CD4-positive, alpha-beta memory T cell (primary cell): ENCODE measurements around the gene TUBA3D. TPM values are rescaled to one million over a fixed set of nuclear protein-coding genes. Genes with fewer than 3 reads are reported as not detected.
"Not testable (repeated sequence)": the region's sequence is repeated elsewhere in the genome, so short reads cannot be mapped to it uniquely, and the experiment has no call there.

Experiments
- CTCF ChIA-PET: fragments of 350-600 bp; sonication (Branson Sonifier 250); formaldehyde crosslinking; loops from one replicate; lab custom pipeline; 2021; ENCODE audit warnings: inconsistent platforms; ENCODE audit not compliant: partially characterized antibody; lab: Charles Lee
- POLR2A ChIA-PET: fragments of 350-600 bp; sonication (Branson Sonifier 250); formaldehyde crosslinking; loops from one replicate; lab custom pipeline; 2021; ENCODE audit not compliant: partially characterized antibody; lab: Charles Lee
- DNase-seq, 5 donors: peaks; one replicate each; pipeline versions ENCODE4 v3.0.0 to v3.0.0-alpha.2; 2020 to 2022; ENCODE audit warnings: mixed read lengths in 1 of 5
- H3K27ac ChIP-seq: one replicate; pipeline ENCODE4 v1.7.0; 2013; ENCODE audit warnings: low read depth, low read length
- H3K27me3 ChIP-seq: 2 replicates; pipeline ENCODE4 v1.7.0; 2013; ENCODE audit warnings: mild to moderate bottlenecking, low read length, moderate library complexity; ENCODE audit not compliant: insufficient read depth
- H3K36me3 ChIP-seq: 2 replicates; pipeline ENCODE4 v1.7.0; 2013; ENCODE audit warnings: mild to moderate bottlenecking, low read length, moderate library complexity; ENCODE audit not compliant: insufficient read depth
- H3K4me1 ChIP-seq: 2 replicates; pipeline ENCODE4 v1.7.0; 2013; ENCODE audit warnings: mild to moderate bottlenecking, low read length, moderate library complexity; ENCODE audit not compliant: insufficient read depth
- H3K4me3 ChIP-seq, 2 donors: one replicate each; pipeline ENCODE4 v1.7.0; 2013; ENCODE audit warnings: low read length in 2 of 2, mild to moderate bottlenecking in 1 of 2
- H3K9me3 ChIP-seq, 2 donors: one replicate each; pipeline ENCODE4 v1.7.0; 2013; ENCODE audit warnings: low read length in 2 of 2, control low read depth in 1 of 2; ENCODE audit not compliant: control insufficient read depth in 1 of 2
- H3K27ac Mint-ChIP-seq, 7 donors: one replicate each; pipeline ENCODE4 v1.8.0; 2020 to 2021; ENCODE audit warnings: mixed read lengths in 7 of 7, mild to moderate bottlenecking in 6 of 7, inconsistent platforms in 3 of 7, moderate library complexity in 3 of 7
- H3K27me3 Mint-ChIP-seq, 2 donors: one replicate each; pipeline ENCODE4 v1.8.0; 2020 to 2021; ENCODE audit warnings: mixed read lengths in 2 of 2
- H3K36me3 Mint-ChIP-seq, 2 donors: one replicate each; pipeline ENCODE4 v1.8.0; 2020 to 2021; ENCODE audit warnings: mixed read lengths in 2 of 2, inconsistent platforms in 1 of 2, mild to moderate bottlenecking in 1 of 2
- H3K4me1 Mint-ChIP-seq, 4 donors: one replicate each; pipeline ENCODE4 v1.8.0; 2020 to 2021; ENCODE audit warnings: mixed read lengths in 4 of 4, mild to moderate bottlenecking in 1 of 4
- H3K4me3 Mint-ChIP-seq, 8 donors: one replicate each; pipeline ENCODE4 v1.8.0; 2020 to 2021; ENCODE audit warnings: mixed read lengths in 8 of 8, mild to moderate bottlenecking in 7 of 8, moderate library complexity in 6 of 8, inconsistent platforms in 3 of 8
- H3K9me3 Mint-ChIP-seq, 8 donors: one replicate each; pipeline ENCODE4 v1.8.0; 2020 to 2021; ENCODE audit warnings: mixed read lengths in 8 of 8, mild to moderate bottlenecking in 5 of 8, inconsistent platforms in 3 of 8, moderate library complexity in 1 of 8
- intact Hi-C: fragments of 100-400 bp; cut with micrococcal nuclease; formaldehyde crosslinking; loops from one replicate; pipeline ENCODE4 v1.15.1; 2023
- polyA plus RNA-seq, 2 donors: library from polyadenylated mRNA; unstranded; fragments of 300-500 nt; fragmentation: Illumina TruSeq; gene quantifications; one replicate each; pipeline ENCODE4 v1.2.3, GENCODE V29; 2021
- total RNA-seq, 2 experiments: library from RNA; stranded (reverse); gene quantifications; one replicate each; pipeline ENCODE4 v1.2.3, GENCODE V29; 2021

Gene TUBA3D
- total and polyA plus RNA-seq, 4 experiments from 2014 or later: not detected

- intact Hi-C loops: loop anchor here (1.0 to 5.0 kb wide), 8 partner anchors 35 to 1312 kb away; partner anchors contain the start of genes CCDC74A, FAM168B, IMP4 and PLEKHB2
- H3K27me3 ChIP-seq: no peaks in the 10 kb centered on the region
- peak overlapping the region; percentile 90 to 93 for H3K4me3 ChIP-seq
- Mint-ChIP-seq H3K36me3 (peaks cover 0 to 25% of the 10 kb centered on the region in 2 donors), H3K4me3 (peak overlapping the region; percentile 93 to 99 (median 96)), H3K27me3 (no peaks in the 10 kb centered on the region), H3K9me3 (no peaks in the 10 kb centered on the region), H3K4me1 (peaks cover 15 to 56% (median 37%) of the 10 kb centered on the region in 4 donors), H3K27ac (peak overlapping the region; percentile 97 to 100 (median 99))
- H3K36me3 ChIP-seq: no peaks in the 10 kb centered on the region
- CTCF ChIA-PET: interaction anchor here (0.6 to 2.8 kb wide), 14 partner anchors 9 to 1312 kb away, joined by 3 to 14 read pairs (median 4); partner anchors contain the start of genes CCDC74A, FAM168B, IMP4 and SMPD4
- H3K27ac ChIP-seq: peak overlapping the region; percentile 94
- no peaks in the 10 kb centered on the region for H3K9me3 ChIP-seq
- peak; percentile 93 to 98 (median 95) for DNase-seq
- POLR2A ChIA-PET: interaction anchor here (0.6 to 2.1 kb wide), 11 partner anchors 10 to 1311 kb away, joined by 3 to 14 read pairs (median 5); partner anchors contain the start of genes FAM168B, IMP4, MZT2B and SMPD4
- H3K4me1 ChIP-seq: peaks cover 38% of the 10 kb centered on the region
Measured at GRCh38 chr2:131492418-131493198, 16.7 kb downstream of the TUBA3D start.

- Mint-ChIP-seq H3K36me3 (peaks cover 5 to 28% of the 10 kb centered on the region in 2 donors), H3K4me3 (peak overlapping the region; percentile 93 to 99 (median 96)), H3K9me3 (no peaks in the 10 kb centered on the region), H3K27ac (peak overlapping the region; percentile 97 to 100 (median 99)), H3K27me3 (no peaks in the 10 kb centered on the region), H3K4me1 (peaks cover 14 to 55% (median 40%) of the 10 kb centered on the region in 4 donors)
- H3K36me3 ChIP-seq: peaks cover 4% of the 10 kb centered on the region
- H3K27ac ChIP-seq: peak overlapping the region; percentile 94
- ChIA-PET CTCF (interaction anchor here (0.7 to 2.8 kb wide), 13 partner anchors 10 to 1313 kb away, joined by 3 to 14 read pairs (median 4); partner anchors contain the start of genes CCDC74A, FAM168B, IMP4 and SMPD4), POLR2A (interaction anchor here (0.6 to 2.1 kb wide), 12 partner anchors 10 to 1312 kb away, joined by 3 to 14 read pairs (median 4); partner anchors contain the start of genes FAM168B, IMP4, MZT2B and PLEKHB2)
- no peaks in the 10 kb centered on the region for H3K27me3 ChIP-seq
- intact Hi-C loops: loop anchor here (2.0 to 5.0 kb wide), 6 partner anchors 81 to 1313 kb away; partner anchors contain the start of genes FAM168B, IMP4, PLEKHB2 and SMPD4
- peak overlapping the region; percentile 90 to 93 for H3K4me3 ChIP-seq
- no peaks in the 10 kb centered on the region for H3K9me3 ChIP-seq
- peaks cover 38% of the 10 kb centered on the region for H3K4me1 ChIP-seq
- DNase-seq: no peak
Measured at GRCh38 chr2:131493199-131493968, 17.5 kb downstream of the TUBA3D start.

DNA sequence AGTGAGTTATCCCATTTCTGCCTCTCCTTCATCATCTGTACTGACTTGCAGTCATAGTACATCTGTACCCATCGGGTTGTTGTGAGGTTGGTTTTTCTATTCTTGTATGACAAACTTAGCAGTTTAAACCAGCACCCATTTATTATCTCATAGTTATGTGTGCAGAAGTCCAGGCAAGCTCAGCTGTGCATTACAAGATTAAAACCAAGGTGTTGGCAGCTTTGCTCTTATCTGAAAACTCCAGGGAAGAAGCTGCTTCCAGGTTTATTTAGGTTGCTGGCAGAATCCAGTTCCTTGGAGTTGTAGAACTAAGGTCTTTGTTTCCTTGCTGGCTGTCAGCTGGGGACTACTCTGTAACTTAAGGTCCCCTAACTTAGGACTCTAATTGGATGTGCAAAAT is 19.6 kb downstream of the TUBA3D start:
- H3K27me3 Mint-ChIP-seq, H3K4me3 ChIP-seq, POLR2A ChIA-PET, intact Hi-C loops, H3K9me3 ChIP-seq, DNase-seq, H3K27me3 ChIP-seq, H3K9me3 Mint-ChIP-seq, H3K27ac ChIP-seq, H3K36me3 ChIP-seq: not testable (repeated sequence)
- H3K27ac Mint-ChIP-seq: peak overlapping the region in 4 of 7 donors; percentile 27 to 73 (median 50)
- CTCF ChIA-PET: interaction anchor here (0.9 kb wide), 1 partner anchor 82 kb away, joined by 3 read pairs; no protein-coding TSS in a partner anchor
- peak overlapping the region in 4 of 8 donors; percentile 21 to 48 (median 31) for H3K4me3 Mint-ChIP-seq
- H3K4me1 Mint-ChIP-seq: peaks cover 9 to 45% (median 31%) of the 10 kb centered on the region in 4 donors
- peaks cover 28% of the 10 kb centered on the region for H3K4me1 ChIP-seq
- H3K36me3 Mint-ChIP-seq: peaks cover 12 to 43% of the 10 kb centered on the region in 2 donors

DNA sequence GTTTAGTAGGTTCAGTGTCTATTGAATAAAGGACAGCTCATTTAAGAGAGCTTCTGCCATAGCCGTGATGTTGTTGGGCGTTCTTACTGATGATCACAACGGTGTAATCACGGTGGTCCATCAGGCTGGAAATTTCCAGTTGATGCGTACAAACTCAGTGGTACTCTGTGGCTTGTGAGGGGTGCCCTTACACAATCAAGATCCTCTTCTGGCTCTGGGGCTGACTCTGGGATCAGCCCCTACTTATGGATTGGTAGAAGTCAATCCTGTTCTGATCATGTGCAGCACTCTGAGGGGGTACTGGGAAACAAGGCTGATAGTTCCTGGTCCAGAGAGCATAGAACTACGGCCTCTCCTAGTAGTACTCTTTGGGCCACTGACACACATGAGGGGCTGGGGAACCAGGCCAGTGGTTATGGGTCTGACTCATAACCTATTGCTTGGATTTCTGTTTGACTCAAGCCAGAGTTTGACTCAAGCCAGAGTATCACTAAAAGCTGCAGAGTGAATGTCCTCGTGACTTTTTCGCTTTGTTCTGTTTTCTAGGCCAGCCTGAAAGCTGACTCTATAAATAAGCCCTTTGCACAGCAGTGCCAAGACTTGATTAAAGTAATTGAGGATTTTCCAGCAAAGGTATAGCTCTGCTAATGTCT is 22.5 kb downstream of the TUBA3D start:
- DNase-seq, intact Hi-C loops, CTCF ChIA-PET, H3K27me3 ChIP-seq, H3K4me3 ChIP-seq, H3K27ac ChIP-seq, H3K27ac Mint-ChIP-seq, POLR2A ChIA-PET, H3K9me3 ChIP-seq, H3K9me3 Mint-ChIP-seq, H3K27me3 Mint-ChIP-seq: not testable (repeated sequence)
- Mint-ChIP-seq H3K36me3 (peaks cover 22 to 46% of the 10 kb centered on the region in 2 donors), H3K4me3 (peak overlapping the region in 2 of 8 donors; percentile 41), H3K4me1 (peaks cover 7 to 26% (median 20%) of the 10 kb centered on the region in 4 donors)
- H3K36me3 ChIP-seq: peaks cover 23% of the 10 kb centered on the region
- H3K4me1 ChIP-seq: peaks cover 19% of the 10 kb centered on the region

- CTCF ChIA-PET: interaction anchor here (1.4 kb wide), 1 partner anchor 11 kb away, joined by 4 read pairs; the partner anchor contains the start of gene MZT2A
- H3K4me3 Mint-ChIP-seq, intact Hi-C loops, H3K27me3 Mint-ChIP-seq, H3K27ac ChIP-seq, H3K27me3 ChIP-seq, H3K4me3 ChIP-seq, H3K9me3 Mint-ChIP-seq, POLR2A ChIA-PET, H3K4me1 ChIP-seq, H3K4me1 Mint-ChIP-seq, DNase-seq, H3K9me3 ChIP-seq: not testable (repeated sequence)
- H3K27ac Mint-ChIP-seq: peak overlapping the region in 1 of 7 donors; percentile 51
- H3K36me3 ChIP-seq: peaks cover 49% of the 10 kb centered on the region
- H3K36me3 Mint-ChIP-seq: peaks cover 41 to 67% of the 10 kb centered on the region in 2 donors
Measured at GRCh38 chr2:131503587-131503986, 27.7 kb downstream of the TUBA3D start.

- H3K27ac ChIP-seq, intact Hi-C loops, H3K9me3 Mint-ChIP-seq, H3K4me1 ChIP-seq, H3K4me1 Mint-ChIP-seq, H3K4me3 Mint-ChIP-seq, H3K27me3 ChIP-seq, DNase-seq, H3K4me3 ChIP-seq, POLR2A ChIA-PET, H3K9me3 ChIP-seq, H3K27me3 Mint-ChIP-seq: not testable (repeated sequence)
- CTCF ChIA-PET: interaction anchor here (0.7 kb wide), 1 partner anchor 630 kb away, joined by 3 read pairs; no protein-coding TSS in a partner anchor
- peaks cover 55% of the 10 kb centered on the region for H3K36me3 ChIP-seq
- H3K36me3 Mint-ChIP-seq: peaks cover 41 to 65% of the 10 kb centered on the region in 2 donors
- peak overlapping the region in 1 of 7 donors; percentile 36 for H3K27ac Mint-ChIP-seq
Measured at GRCh38 chr2:131504082-131504750, 28.3 kb downstream of the TUBA3D start.
